Activated B cell treated with CpG ODN at 0.5 μM for 24 hours (primary cell): Measurements from ENCODE around the gene ECEL1. TPM values are rescaled to one million over a fixed set of nuclear protein-coding genes. Genes with fewer than 3 reads are reported as not detected.
A peak's percentile ranks its signal among the peaks of the same experiment; 100 is the strongest.
"Not testable (repeated sequence)": the region's sequence is repeated elsewhere in the genome, so short reads cannot be mapped to it uniquely, and the experiment has no call there.

Experiments
- ATAC-seq: fragments of 200-7000 bp; cut with Tn5 transposase; one replicate; pipeline ENCODE4 v1.10.0; 2021; ENCODE audit warnings: low read depth, mild to moderate bottlenecking, moderate library complexity
- CTCF ChIA-PET: fragments of 350-600 bp; sonication (Branson Sonifier 250); formaldehyde crosslinking; loops from one replicate; lab custom pipeline; 2021; ENCODE audit warnings: antibody characterized with exemption; lab: Charles Lee
- POLR2A ChIA-PET: fragments of 350-600 bp; sonication (Branson Sonifier 250); formaldehyde crosslinking; loops from one replicate; lab custom pipeline; 2021; ENCODE audit warnings: antibody characterized with exemption; lab: Charles Lee
- DNase-seq: peaks from one replicate; pipeline ENCODE4 v3.0.0; 2022
- H3K27ac Mint-ChIP-seq: one replicate; pipeline ENCODE4 v1.8.0; 2020; ENCODE audit warnings: mixed read lengths
- H3K27me3 Mint-ChIP-seq: one replicate; pipeline ENCODE4 v1.8.0; 2021; ENCODE audit warnings: mixed read lengths
- H3K36me3 Mint-ChIP-seq: one replicate; pipeline ENCODE4 v1.8.0; 2021; ENCODE audit warnings: low read depth, mixed read lengths
- H3K4me1 Mint-ChIP-seq: one replicate; pipeline ENCODE4 v1.8.0; 2021; ENCODE audit warnings: mixed read lengths
- H3K4me3 Mint-ChIP-seq: one replicate; pipeline ENCODE4 v1.8.0; 2020; ENCODE audit warnings: mild to moderate bottlenecking, mixed read lengths
- H3K9me3 Mint-ChIP-seq: one replicate; pipeline ENCODE4 v1.8.0; 2020; ENCODE audit warnings: mixed read lengths
- CTCF ChIP-seq: fragments of 200-600 bp; IDR thresholded peaks from one replicate; pipeline ENCODE4 v1.8.0; 2022; ENCODE audit warnings: antibody characterized with exemption, mild to moderate bottlenecking
- intact Hi-C: fragments of 100-400 bp; cut with micrococcal nuclease; formaldehyde crosslinking; loops from one replicate; pipeline ENCODE4 v1.15.1; 2024
- total RNA-seq: library from RNA; stranded (reverse); gene quantifications from 2 replicates; pipeline ENCODE4 v1.2.3, GENCODE V29; 2022

ECEL1 gene
- total RNA-seq, 1 donor from 2014 or later: not detected

- Mint-ChIP-seq H3K4me3 (no peak overlapping the region), H3K4me1 (no peaks in the 10 kb centered on the region), H3K27ac (no peak overlapping the region), H3K27me3 (no peaks in the 10 kb centered on the region), H3K9me3 (no peaks in the 10 kb centered on the region), H3K36me3 (no peaks in the 10 kb centered on the region)
- DNase-seq (no peak), ATAC-seq (no peak)
- CTCF ChIA-PET: interaction anchor here (1.6 kb wide), 1 partner anchor 74 kb away, joined by 6 read pairs; no protein-coding TSS in a partner anchor
- no peak for TF ChIP-seq CTCF
- POLR2A ChIA-PET: no interaction called here
- intact Hi-C loops: no loop called here
Measured at GRCh38 chr2:232447091-232447620, 40.5 kb downstream of the ECEL1 start.

GRCh38 chr2:232446266-232446777 lies 41.3 kb downstream of the ECEL1 start:
- intact Hi-C loops, H3K4me3 Mint-ChIP-seq, H3K27me3 Mint-ChIP-seq, H3K27ac Mint-ChIP-seq, H3K4me1 Mint-ChIP-seq, DNase-seq, POLR2A ChIA-PET, H3K9me3 Mint-ChIP-seq, H3K36me3 Mint-ChIP-seq: not testable (repeated sequence)
- CTCF ChIA-PET: interaction anchor here (1.6 kb wide), 1 partner anchor 75 kb away, joined by 6 read pairs; no protein-coding TSS in a partner anchor
- peak; percentile 37 for ATAC-seq

GRCh38 chr2:232445149-232445885 lies 42.3 kb downstream of the ECEL1 start:
- CTCF ChIA-PET, H3K9me3 Mint-ChIP-seq, H3K4me1 Mint-ChIP-seq, H3K27me3 Mint-ChIP-seq, H3K4me3 Mint-ChIP-seq, ATAC-seq, DNase-seq, H3K36me3 Mint-ChIP-seq, intact Hi-C loops, POLR2A ChIA-PET, H3K27ac Mint-ChIP-seq: not testable (repeated sequence)

- no peak for TF ChIP-seq CTCF
- DNase-seq: no peak
- peak; percentile 43 for ATAC-seq
- H3K4me1 Mint-ChIP-seq: no peaks in the 10 kb centered on the region
- H3K27ac Mint-ChIP-seq: no peak overlapping the region
- H3K4me3 Mint-ChIP-seq: no peak overlapping the region
- H3K9me3 Mint-ChIP-seq: no peaks in the 10 kb centered on the region
- H3K27me3 Mint-ChIP-seq: peaks cover 1% of the 10 kb centered on the region
- CTCF ChIA-PET: no interaction called here
- H3K36me3 Mint-ChIP-seq: no peaks in the 10 kb centered on the region
- POLR2A ChIA-PET: no interaction called here
- intact Hi-C loops: no loop called here
Measured at GRCh38 chr2:232444409-232445148, 43.1 kb downstream of the ECEL1 start.

GRCh38 chr2:232443669-232444408 lies 43.8 kb downstream of the ECEL1 start:
- ATAC-seq, H3K36me3 Mint-ChIP-seq, CTCF ChIA-PET, DNase-seq, H3K27ac Mint-ChIP-seq, H3K4me1 Mint-ChIP-seq, POLR2A ChIA-PET, H3K9me3 Mint-ChIP-seq, intact Hi-C loops, H3K27me3 Mint-ChIP-seq, H3K4me3 Mint-ChIP-seq: not testable (repeated sequence)

GRCh38 chr2:232443047-232443446 lies 44.6 kb downstream of the ECEL1 start:
- intact Hi-C loops: not testable (repeated sequence)

GRCh38 chr2:232442431-232442830 lies 45.2 kb downstream of the ECEL1 start:
- DNase-seq, H3K27ac Mint-ChIP-seq, H3K36me3 Mint-ChIP-seq, H3K4me3 Mint-ChIP-seq, CTCF ChIA-PET, ATAC-seq, intact Hi-C loops, H3K27me3 Mint-ChIP-seq, H3K9me3 Mint-ChIP-seq, H3K4me1 Mint-ChIP-seq, POLR2A ChIA-PET: not testable (repeated sequence)

More at GRCh38 chr2:232443047-232443446, 44.6 kb downstream of the ECEL1 start:
- H3K27me3 Mint-ChIP-seq, CTCF ChIA-PET, DNase-seq, H3K4me1 Mint-ChIP-seq, H3K36me3 Mint-ChIP-seq, H3K9me3 Mint-ChIP-seq, ATAC-seq, H3K27ac Mint-ChIP-seq, H3K4me3 Mint-ChIP-seq, POLR2A ChIA-PET: not testable (repeated sequence)

GRCh38 chr2:232441922-232442321 lies 45.7 kb downstream of the ECEL1 start:
- POLR2A ChIA-PET, H3K36me3 Mint-ChIP-seq, ATAC-seq, H3K4me3 Mint-ChIP-seq, H3K9me3 Mint-ChIP-seq, H3K27me3 Mint-ChIP-seq, H3K4me1 Mint-ChIP-seq, DNase-seq, CTCF ChIA-PET, H3K27ac Mint-ChIP-seq: not testable (repeated sequence)
- intact Hi-C loops: loop anchor here (2.0 kb wide), 2 partner anchors 81 to 115 kb away; no protein-coding TSS in a partner anchor
